NCI-H2107 treated with DMSO at 0.1 percent for 48 hours (cell line): Measurements from ENCODE around the gene NPM1.

Experiments
- DNase-seq: peaks from one replicate; lab custom pipeline; 2025; ENCODE audit not compliant: unreplicated experiment; lab: John Stamatoyannopoulos, UW

NPM1 gene

DNA sequence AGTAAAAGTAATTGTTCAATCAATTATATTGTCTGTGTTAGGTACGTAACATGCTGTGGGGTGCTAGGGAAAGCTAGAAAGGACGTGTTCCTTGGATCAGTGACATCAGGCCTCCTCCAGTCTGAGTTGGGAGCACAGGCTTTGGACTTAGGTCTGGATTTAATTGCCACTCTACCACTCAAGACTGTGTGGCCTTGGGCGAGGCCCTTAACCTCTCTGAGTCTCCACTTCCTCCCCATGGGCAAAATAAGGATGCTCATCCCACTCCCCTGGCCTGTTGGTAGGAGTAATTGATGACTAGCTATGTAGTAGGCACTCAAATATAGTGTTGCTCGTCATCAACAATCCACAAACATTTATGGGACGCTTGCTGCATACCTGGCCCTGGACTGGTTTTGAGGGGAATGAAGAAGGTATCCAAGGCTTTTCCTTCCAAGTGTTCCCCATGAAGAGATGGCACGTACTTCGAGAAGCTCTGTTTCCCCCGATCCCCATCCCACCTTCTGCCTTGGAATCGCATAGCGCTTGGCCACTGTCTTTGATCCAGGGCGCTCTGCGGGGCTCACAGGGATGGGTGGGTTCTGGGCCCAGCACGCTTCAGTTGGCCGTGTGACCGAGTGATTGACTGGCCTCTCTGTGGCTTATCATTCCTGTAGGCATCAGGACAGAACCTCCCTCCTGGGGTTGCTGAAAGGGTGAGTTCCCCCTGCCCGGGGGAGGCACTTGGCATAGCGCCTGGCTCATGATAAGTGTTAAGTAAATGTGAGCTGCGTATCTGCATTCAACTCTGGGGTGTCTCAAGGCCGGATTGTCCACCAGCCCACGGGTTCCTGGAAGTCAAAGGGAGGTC, 39.9 kb downstream of the NPM1 start:
- no peak for DNase-seq

DNA sequence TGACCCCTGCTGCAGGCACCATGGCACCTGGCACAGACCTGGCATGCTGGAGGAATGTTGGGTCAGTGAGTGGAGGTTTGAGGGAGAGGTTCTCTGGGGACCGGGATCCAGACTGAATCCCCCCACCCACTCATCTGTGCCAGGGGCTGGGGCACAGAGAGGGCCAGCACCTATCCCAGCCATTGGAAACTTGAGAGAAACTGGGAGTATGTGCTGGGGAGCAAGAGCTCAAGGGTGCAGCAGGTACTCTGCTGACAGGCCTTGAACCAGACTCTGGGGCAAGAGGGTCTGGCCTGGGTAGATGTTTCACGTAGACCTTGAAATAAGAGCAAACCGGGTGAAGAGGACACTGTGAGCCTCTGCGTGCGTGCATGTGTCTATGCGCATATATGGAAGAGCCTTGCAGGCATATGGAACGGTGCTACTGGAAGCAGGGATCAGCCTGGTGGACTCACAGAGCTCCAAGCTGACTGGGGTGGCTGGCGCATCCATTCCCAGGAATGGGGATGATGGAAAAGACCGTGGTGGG, 40.6 kb downstream of the NPM1 start:
- DNase-seq, result no peak

DNA sequence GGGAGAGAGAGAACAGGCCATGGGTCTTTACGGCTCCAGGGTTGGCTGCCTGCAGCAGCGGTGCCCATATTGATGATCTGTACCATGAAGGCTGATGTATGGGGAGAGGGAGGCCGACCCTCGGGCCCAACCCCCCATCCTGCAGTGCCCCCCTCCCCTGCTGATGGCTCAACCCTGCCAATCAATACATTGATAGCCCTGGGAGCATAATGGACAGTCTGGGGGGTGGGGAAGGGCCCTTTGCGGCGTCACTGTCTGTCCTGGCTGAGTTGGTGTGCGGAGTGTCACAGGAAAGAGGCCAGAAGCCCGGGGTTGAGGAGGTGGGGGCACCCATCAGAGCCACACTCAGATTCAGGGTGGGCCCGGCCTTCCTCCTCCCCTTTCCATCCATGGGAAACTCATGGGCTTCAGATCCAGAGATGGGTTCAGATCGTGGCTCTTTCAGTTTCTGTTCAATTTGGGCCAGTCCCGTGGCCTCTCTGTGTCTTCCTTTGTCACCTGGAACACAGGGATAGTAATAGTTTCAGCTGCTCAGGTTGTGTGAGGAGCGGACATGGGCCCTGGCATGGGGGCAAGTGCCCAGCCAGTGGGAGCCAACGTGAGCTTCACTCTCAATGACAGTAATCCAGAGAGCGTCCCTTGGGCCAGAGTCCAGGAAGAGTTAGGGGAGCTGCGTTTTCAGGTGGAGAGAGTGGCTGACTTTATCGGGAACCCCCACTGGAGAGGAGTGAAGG, 41.3 kb downstream of the NPM1 start:
- DNase-seq, result no peak

DNA sequence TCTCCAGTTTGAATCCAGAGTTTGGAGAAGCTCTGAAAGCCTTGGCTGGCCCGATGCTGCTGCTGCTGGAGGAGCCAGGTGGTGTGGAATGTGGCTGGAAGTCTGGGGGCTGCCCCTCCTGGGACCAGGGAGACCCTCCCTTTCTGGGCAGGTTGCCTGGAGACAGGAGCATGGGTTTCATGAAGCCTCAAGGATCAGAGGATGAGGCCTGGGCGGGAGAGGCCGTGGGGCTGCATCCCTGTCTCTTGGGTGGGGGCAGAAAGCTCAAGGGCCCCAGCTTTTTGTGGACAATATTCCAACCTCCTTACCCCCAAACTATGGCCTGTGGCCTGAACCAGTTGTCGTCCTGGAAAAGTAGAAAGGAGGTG, 41.9 kb downstream of the NPM1 start:
- DNase-seq, result no peak

DNA sequence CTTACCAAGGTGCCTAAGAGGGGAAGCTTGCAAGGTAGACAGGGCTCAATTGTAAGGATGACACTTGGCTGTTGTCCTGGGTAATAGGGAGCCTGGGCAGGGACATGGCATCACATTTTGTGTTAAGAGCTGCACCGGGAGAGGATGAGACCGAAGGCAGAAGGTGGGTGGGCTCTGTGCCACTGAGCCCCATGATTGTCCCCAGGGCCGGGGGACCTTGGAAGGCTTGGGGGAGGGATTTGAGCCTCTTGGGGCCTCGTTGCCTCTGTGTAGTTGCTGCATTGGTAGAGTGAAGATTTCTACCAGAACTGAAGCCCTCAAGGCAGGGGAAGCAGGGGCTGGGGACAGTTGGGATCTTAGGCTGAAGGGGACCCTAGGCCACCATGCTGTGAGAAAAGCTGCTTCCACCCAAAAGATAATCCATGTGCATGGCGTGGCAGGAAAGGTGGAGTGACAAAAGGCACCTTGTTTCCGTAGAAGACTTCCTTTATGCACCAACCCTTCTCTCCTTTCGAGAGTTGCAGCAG, 43.7 kb downstream of the NPM1 start:
- no peak for DNase-seq

DNA sequence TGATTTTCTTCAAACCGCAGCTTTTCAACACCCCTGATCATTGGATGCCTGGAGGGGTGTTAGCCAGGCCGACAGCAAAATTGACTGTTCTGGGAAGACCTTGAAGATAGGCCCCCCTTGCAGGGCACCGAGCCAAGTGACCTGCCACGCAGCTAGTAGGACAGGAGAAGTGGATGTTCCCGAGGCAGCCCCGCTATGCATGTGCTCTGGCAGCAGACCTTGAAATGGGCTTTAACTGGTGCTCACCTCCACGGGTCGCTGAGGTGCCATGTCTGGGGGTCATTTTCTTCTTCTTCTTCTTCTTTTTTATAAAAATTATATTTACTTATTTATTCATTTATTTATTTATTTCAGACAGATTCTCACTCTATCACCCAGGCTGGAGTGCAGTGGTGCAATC, 44.4 kb downstream of the NPM1 start:
- DNase-seq, result no peak

DNA sequence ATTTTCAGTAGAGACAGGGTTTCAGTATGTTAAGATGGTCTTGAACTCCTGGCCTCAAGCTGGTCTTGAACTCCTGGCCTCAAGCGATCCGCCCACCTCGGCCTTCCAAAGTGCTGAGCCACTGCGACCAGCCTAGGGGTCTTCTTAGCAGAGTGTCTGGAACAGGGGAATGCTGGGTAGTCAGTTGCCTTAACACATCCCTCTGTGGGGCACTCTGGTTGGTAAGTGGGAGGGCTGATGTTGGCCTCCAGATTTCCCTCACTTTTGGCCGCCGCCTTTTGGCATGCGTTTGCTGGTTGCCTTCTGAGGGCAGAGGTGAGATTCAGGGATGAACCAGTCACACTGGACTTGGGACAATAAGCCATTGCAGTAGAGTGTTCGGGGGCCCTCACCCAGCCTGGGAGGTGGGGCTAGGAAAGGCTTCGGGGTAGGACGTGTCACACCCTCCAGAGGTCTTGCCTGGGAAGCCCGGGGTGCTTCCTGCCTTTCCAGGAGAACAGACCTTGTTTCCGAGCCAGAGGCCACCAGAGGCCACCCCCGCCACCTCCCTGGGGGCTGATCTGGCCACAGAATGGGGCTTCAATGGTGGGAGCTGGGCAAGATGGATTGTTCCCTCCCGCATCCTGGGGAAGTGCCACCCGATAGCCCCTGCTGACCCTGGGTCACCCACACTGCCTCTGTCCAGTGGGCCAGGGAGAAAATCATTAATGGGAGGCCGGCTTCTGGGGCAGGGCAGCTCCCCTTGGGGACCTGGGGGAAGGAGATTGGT, 45.1 kb downstream of the NPM1 start:
- no peak for DNase-seq

DNA sequence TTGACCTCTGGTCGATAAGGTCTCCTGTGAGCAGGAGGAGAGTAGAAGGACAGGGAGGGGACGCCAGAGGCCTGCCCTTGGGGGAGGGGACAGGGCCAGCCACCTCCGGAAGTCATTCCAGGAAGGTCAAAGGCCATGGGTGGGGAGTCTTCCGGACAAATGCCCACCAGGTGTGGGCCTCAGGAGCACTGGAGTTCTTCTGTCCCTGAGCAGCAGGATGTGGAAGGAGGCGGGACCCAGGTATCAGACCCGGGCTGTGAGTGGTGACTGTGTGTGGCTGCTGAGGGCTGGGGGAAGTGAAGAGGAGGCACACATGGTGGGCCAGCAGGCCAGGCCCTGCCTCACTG, 45.7 kb downstream of the NPM1 start:
- DNase-seq, result no peak

DNA sequence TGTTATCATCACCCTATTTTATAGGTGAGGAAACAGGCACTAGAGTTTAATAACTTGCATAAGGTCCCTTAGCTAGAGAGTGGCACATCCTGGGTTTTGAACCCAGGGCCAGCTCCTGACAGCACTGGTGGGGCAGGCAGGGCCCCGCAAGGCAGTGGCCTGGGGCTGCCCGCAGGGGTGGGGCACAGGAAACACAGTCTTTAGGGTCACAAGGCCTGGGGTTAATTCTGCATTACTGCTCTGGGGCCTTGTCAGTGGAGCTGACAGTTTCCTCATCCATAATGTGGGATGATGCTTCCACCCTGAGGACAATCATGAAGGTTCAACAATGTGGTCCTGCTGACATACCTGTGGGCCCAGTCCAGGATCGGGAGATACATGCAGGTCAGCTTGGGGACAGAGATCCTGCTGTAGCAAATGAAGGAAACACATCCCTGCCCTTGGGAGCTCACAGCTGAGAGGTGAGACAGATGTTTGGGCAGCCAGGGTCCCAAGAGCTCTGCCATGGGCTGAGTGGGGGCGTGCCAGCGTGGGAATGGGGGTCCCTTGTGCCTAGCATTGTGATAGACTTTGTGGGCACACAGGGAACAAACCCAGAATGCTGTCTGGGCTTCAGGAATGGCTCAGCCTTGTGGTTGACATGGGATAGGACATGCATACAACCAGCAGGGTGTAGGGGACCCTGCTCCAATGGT, 46.5 kb downstream of the NPM1 start:
- DNase-seq, result no peak

DNA sequence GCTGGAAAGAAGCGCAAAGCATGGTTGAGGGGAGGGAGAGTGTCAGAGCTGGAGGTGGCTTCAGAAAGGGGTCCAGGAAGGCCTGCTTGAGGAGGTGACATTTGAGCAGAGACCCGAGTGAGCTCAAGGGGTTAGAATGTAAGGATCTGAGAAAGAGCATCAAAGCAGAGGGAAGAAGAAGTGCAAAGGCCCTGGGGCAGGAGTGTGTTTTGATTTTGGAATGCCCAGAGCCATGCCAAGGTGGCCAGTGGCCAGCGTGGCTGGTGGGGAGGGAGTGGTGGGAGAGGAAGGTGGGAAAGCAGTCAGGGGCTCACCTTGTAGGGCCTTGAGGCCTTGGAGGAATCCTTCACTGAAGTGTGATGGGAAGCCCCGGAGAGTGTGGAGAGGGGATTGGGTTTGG, 47.2 kb downstream of the NPM1 start:
- no peak for DNase-seq

DNA sequence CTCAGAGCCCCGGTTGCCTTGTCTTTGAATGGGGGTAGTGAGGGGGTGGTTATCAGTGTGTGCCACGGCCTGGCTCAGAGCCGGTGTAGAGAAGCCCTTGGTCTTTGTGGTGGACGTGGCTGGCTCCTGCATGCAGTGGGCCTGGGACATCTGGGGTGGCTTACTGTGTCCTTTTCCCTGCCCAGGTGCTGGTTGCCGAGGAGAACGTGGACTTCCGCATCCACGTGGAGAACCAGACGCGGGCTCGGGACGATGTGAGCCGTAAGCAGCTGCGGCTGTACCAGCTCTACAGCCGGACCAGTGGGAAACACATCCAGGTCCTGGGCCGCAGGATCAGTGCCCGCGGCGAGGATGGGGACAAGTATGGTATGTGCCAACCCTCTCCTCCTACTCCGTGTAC, 48.3 kb downstream of the NPM1 start:
- no peak for DNase-seq

DNA sequence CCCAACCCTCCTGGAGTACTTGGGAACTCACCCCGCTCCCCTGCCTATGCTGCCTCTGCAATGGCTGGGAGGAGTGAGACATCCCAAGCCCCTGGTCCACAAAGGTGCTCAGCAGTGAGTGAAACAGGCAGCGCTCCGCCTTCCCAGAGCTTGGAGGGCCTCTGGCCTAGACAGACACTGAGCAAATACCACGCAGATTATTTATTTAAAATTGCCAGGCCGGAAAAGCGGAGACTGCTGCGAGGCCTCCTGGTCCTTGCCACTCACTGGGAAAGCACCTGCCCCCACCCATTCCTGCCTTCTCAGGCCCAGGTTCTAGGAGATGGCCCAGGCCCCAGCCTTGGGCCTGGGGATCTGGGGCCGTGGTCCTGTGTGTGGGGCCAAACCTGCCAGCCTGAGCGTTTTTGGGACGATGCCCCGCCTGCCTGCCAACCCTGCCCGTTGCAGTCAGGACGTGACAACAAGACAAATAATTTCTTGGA, 49.2 kb downstream of the NPM1 start:
- DNase-seq, result no peak

DNA sequence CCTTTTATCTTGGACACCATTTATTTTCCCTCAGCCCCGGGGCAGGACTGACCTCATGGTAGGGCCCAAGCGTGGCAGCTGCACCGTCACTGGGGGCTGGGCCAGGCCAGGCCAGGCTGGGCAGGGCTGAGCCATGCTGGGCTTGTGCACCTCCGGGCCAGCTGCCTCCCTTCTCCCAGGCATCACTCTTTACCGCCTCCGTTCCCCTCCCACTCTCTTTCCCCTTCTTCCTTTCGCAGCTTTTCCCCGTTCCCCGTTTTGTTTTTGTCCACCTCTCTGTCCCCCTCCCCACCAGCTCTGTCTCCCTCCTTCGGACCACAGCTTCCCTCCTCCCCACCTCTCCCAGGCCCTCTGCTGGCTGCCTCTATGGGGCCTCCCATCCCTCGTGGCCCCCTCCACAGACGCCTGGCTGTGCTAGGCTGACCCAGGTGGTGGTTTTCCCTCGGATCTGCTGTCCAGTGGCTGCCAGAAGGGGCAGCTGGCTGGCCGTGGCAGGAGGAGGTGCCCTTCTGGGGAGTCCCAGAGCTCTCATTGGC, 49.7 kb downstream of the NPM1 start:
- no peak for DNase-seq

DNA sequence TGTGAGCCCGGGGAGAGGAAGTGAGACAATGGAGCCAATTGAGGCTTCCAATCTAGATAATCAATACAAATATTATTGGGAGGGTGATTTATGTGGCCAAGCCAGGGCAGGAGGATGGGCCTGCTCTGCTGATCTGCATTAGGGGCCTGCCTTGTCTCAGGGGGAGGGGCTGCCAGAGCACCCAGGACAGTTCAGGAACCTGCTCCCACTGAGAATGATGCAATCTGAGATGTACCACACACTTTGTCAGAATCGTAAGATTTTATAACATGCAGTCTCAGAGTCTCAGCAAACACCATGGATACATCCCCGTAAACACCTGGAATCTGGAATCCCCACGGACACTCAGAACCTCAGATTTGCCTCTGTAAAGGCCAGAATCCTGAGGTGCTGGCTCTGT, 51.1 kb downstream of the NPM1 start:
- DNase-seq, result no peak

DNA sequence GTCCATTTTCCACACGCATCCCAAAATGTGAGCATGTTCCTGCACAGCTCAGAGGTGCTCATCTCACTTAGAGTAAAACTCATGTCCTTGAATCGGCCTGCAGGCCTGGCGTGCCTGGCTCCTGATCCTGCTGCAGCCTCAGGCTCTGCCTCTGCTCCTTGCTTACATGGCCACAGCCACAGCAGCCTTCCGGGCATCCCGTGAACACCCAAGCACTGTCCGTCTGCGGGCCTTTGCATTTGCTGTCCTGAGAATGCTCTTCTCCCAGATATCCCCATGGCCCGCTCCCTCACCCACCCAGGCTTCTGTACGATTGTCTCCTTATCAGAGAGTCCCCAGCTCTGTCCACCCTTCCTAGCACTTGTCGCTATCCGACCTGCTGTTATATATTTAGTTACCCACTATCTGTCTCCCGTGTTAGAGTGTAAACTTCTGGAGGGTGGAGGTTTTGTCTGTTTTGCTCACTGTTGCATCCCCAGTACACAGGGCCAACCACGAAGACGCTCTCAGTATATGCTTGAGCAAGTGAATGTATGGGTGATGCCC, 53.7 kb downstream of the NPM1 start:
- DNase-seq, result no peak

DNA sequence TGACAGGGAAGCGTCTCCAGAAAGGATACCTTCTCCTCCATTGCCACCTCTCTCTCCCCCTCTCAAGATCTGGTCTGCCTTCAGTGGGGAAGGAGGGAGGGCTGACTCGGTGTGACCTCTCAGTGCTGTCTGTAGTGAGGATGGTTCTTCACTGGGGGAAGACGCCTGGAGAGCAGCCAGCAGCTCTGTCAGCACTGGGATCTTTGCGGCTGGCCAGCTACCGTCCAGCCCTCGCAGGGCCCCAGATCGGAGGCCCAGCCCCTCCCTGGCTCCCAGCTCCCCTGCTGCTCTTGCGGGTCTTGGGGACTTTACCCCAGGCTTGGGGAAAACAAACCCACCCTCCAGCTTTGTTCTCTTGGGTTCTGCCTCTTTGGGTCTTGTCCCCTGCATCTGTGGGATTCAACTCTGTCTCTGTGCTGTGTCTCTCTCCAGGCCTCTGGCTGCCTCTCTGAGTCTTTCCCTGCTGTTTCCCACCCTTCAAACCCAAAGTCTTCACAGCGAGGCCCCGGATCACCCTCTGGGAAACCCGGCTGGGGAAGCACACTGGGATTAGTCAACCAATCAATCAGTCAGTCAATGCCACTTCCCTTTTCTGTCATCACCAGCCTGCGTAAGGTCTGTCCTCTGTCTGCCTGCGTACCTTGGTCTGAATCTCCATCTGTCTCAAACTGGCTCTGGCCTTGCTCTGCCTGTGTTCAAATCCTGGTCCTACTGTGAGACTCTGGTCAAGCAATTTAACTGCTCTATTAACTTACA, 54.8 kb downstream of the NPM1 start:
- no peak for DNase-seq

DNA sequence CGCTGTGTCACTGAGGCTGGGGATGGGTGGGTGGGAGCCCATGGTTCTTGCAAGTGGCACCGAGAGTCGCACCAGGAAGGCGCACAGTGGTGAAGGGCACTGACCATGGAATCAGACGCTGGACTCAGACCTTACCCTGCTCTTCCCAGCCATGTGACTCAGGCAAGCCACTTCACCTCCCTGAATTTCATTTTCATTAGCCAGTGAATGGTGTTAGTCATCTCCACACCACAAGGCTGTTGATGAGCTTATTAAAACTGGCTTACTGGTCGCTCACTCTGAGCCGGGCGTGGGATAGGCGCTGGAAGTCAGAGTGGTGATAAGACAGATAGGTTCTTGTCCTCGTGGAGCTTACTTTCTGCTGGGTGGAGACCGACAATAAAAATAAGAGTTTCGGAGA, 56.9 kb downstream of the NPM1 start:
- no peak for DNase-seq

DNA sequence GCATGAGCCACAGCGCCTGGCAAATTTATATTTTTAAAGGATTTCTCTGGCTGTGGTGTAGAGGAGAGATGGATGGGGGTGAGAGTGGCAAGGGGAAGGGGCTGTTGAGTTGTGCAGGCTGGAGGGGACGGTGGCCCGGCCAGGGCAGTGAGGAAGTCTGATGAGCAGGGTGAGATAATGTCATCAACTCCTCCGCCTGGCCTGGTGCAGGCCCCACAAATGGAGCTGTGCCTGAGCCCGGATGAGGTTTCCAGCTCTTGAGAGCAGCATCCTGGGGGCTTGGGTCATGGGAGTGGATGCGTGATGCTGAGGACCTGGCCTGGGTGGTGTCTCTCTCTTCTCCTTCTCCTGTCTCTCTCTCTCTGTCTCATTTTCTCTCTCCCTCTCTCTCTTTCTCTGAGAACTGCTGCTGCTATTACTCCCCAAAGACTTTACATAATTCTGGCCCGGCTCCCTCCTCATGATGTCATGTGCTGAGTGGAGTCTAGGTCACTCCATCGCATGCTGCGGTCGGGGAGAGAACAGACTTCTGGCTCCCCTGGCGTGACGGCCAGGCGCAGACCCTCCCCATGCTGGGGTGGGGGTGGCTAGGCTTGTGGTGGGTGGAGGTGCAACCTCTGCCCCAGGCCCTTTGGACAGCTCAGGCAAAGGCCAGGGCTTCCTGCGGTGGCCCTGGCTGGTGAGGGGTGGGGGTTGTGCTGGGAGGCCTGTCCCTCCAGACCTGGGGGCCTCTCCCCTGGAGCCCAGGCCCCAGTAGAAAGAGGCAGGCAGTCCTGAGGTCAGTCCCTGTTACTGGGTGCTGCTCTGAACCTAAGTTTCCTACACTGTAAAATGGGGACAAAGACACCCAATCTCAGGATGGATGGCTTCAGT, 58.2 kb downstream of the NPM1 start:
- DNase-seq, result no peak

DNA sequence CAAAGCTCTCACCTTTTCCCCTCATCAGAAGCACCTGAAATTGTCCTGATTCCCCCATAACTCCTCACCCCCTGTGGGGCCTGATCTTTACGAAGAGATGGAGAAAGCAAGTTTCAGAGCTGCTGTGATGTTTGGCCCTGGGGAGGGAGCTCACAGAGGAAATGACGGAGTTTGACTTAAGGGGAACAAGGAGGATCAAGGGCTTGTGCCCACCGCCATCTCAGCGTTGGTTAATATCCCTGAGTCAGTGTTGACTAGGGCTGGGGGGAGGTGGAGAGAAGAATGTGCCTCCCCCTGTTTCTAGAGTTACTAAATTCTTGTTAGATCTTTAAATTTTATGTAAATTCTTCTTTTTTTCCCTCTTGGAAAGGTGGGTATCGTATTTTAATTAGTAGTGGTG, 59.6 kb downstream of the NPM1 start:
- DNase-seq, result no peak
